Liver (tissue), 9 donors: Measurements from ENCODE around the gene TTC7B. TPM values are rescaled to one million over a fixed set of nuclear protein-coding genes. Genes with fewer than 3 reads are reported as not detected.

Source experiments
- DNase-seq: peaks from one replicate; pipeline ENCODE4 v3.0.0-alpha.2; 2017; ENCODE audit warnings: low spot score
- H3K27ac ChIP-seq, 2 donors: one replicate each; pipeline ENCODE4 v1.7.0; 2013; ENCODE audit warnings: inconsistent platforms in 2 of 2, low read length in 2 of 2, control low read depth in 1 of 2, low read depth in 1 of 2, mild to moderate bottlenecking in 1 of 2
- H3K27me3 ChIP-seq, 4 donors: one replicate each; pipeline versions ENCODE4 v1.6.1 to v1.7.0; 2013; ENCODE audit warnings: low read length in 3 of 4, inconsistent platforms in 1 of 4, mild to moderate bottlenecking in 1 of 4, moderate library complexity in 1 of 4; ENCODE audit not compliant: control insufficient read depth in 4 of 4, insufficient read depth in 4 of 4
- H3K36me3 ChIP-seq, 4 donors: one replicate each; pipeline versions ENCODE4 v1.6.1 to v1.7.0; 2013; ENCODE audit warnings: low read length in 3 of 4, mild to moderate bottlenecking in 3 of 4, low read depth in 1 of 4, moderate library complexity in 1 of 4; ENCODE audit not compliant: control insufficient read depth in 4 of 4, insufficient read depth in 3 of 4
- H3K4me1 ChIP-seq, 4 donors: one replicate each; pipeline versions ENCODE4 v1.6.1 to v1.7.0; 2013; ENCODE audit warnings: low read length in 3 of 4, mild to moderate bottlenecking in 3 of 4, moderate library complexity in 1 of 4; ENCODE audit not compliant: control insufficient read depth in 4 of 4, insufficient read depth in 4 of 4
- H3K4me3 ChIP-seq, 3 donors: one replicate each; pipeline versions ENCODE4 v1.6.1 to v1.7.0; 2013; ENCODE audit warnings: low read length in 3 of 3, control low read depth in 1 of 3, low read depth in 1 of 3, mild to moderate bottlenecking in 1 of 3
- H3K9ac ChIP-seq, 2 donors: one replicate each; pipeline ENCODE4 v1.7.0; 2013; ENCODE audit warnings: low read length in 2 of 2, mild to moderate bottlenecking in 2 of 2, moderate library complexity in 2 of 2, control low read depth in 1 of 2, low read depth in 1 of 2
- H3K9me3 ChIP-seq, 4 donors: one replicate each; pipeline versions ENCODE4 v1.6.1 to v1.7.0; 2013; ENCODE audit warnings: low read length in 3 of 4; ENCODE audit not compliant: control insufficient read depth in 4 of 4
- ATF3 ChIP-seq: IDR thresholded peaks from 2 replicates; pipeline ENCODE4 v1.6.1; 2016; ENCODE audit warnings: antibody characterized with exemption
- CTCF ChIP-seq: fragments of 150-350 bp; IDR thresholded peaks from 2 replicates; pipeline ENCODE4 v1.5.1; 2017; ENCODE audit warnings: improper control_type of control experiment, low read depth, low read length; ENCODE audit not compliant: missing input control
- EGR1 ChIP-seq, 2 donors: IDR thresholded peaks; 2 replicates each; pipeline ENCODE4 v1.6.1; 2016 to 2018; ENCODE audit warnings: antibody characterized with exemption in 2 of 2, low read depth in 2 of 2
- FOXA1 ChIP-seq: IDR thresholded peaks from 2 replicates; pipeline ENCODE4 v1.6.1; 2016; ENCODE audit warnings: antibody characterized with exemption
- FOXA2 ChIP-seq: IDR thresholded peaks from 2 replicates; pipeline ENCODE4 v1.6.1; 2016; ENCODE audit warnings: antibody characterized with exemption
- GABPA ChIP-seq, 2 donors: IDR thresholded peaks in 1 of 2; conservative IDR thresholded peaks in 1 of 2; 2 replicates each; pipeline ENCODE4 v1.6.1; 2016; ENCODE audit warnings: antibody characterized with exemption in 2 of 2, mild to moderate bottlenecking in 1 of 2, moderate library complexity in 1 of 2
- JUND ChIP-seq, 2 donors: IDR thresholded peaks; 2 replicates each; pipeline ENCODE4 v1.6.1; 2016; ENCODE audit warnings: antibody characterized with exemption in 2 of 2
- MAX ChIP-seq: IDR thresholded peaks from 2 replicates; pipeline ENCODE4 v1.6.1; 2016; ENCODE audit warnings: antibody characterized with exemption
- NR2F2 ChIP-seq: IDR thresholded peaks from 2 replicates; pipeline ENCODE4 v1.6.1; 2016; ENCODE audit warnings: antibody characterized with exemption
- RXRA ChIP-seq, 2 donors: IDR thresholded peaks; 2 replicates each; pipeline ENCODE4 v1.6.1; 2017 to 2018; ENCODE audit warnings: antibody characterized with exemption in 2 of 2, mild to moderate bottlenecking in 1 of 2
- SP1 ChIP-seq: IDR thresholded peaks from 2 replicates; pipeline ENCODE4 v1.6.1; 2018; ENCODE audit warnings: antibody characterized with exemption, mild to moderate bottlenecking
- TAF1 ChIP-seq: conservative IDR thresholded peaks from 2 replicates; pipeline ENCODE4 v1.6.1; 2016; ENCODE audit warnings: antibody characterized with exemption, mild to moderate bottlenecking
- YY1 ChIP-seq: IDR thresholded peaks from 2 replicates; pipeline ENCODE4 v1.6.1; 2016; ENCODE audit warnings: antibody characterized with exemption, mild to moderate bottlenecking
- WGBS: extraction: QIAGEN DNeasy Blood & Tissue Kit; methylation state at CpG from one replicate; pipeline ENCODE4 v1.1.7; 2013; 5-methylcytosine and 5-hydroxymethylcytosine counted together
- polyA plus RNA-seq, 2 donors: library from polyadenylated mRNA; stranded (reverse) in 1 of 2; unstranded in 1 of 2; fragments of 200-250 nt in 1 of 2; fragments of >200 nt in 1 of 2; fragmentation: Nextera tagmentation in 1 of 2; extraction: Ambion mirVana in 1 of 2; gene quantifications; one replicate each; pipeline versions ENCODE4 v1.2.1 to v1.2.3, GENCODE V29; 2013 to 2015
- total RNA-seq, 2 donors: library from RNA; depleted of rRNA; stranded (reverse); fragments of >200 nt; gene quantifications; one replicate each; pipeline ENCODE4 v1.2.3, GENCODE V29; 2014
- TF ChIP-seq, protein P1 (sequence below): IDR thresholded peaks from 2 replicates; pipeline ENCODE4 v1.6.1; 2016; ENCODE audit warnings: antibody characterized with exemption, mild to moderate bottlenecking
- TF ChIP-seq, protein P2 (sequence below): IDR thresholded peaks from 2 replicates; pipeline ENCODE4 v1.6.1; 2016; ENCODE audit warnings: antibody characterized with exemption
- donor health status: healthy.
- donor health status: healthy.
- donor health status: healthy.
- donor health status: healthy.
- donor health status: healthy.

The TTC7B gene
- total and polyA plus RNA-seq, 4 donors: 9.1 to 31.0 (median 12.5) TPM

GRCh38 chr14:90731487-90731886, 84.7 kb downstream of the TTC7B start:
- H3K27me3 ChIP-seq: no peaks in the 10 kb centered on the region
- 96% methylated on average over 11 of the region's 11 CpGs for WGBS
- H3K4me3 ChIP-seq: no peak overlapping the region
- H3K9me3 ChIP-seq: no peaks in the 10 kb centered on the region
- TF ChIP-seq SP1 (no peak), FOXA2 (no peak), NR2F2 (no peak), YY1 (no peak), TAF1 (no peak), RXRA (IDR thresholded peaks at IDR 0.05) (no peak), JUND (IDR thresholded peaks at IDR 0.05) (no peak), GABPA (IDR thresholded peaks at IDR 0.05 in 1 of 2, conservative IDR thresholded peaks at IDR 0.05 in 1 of 2) (no peak), FOXA1 (no peak), EGR1 (IDR thresholded peaks at IDR 0.05; ENCODE audit: low read depth in 2 of 2) (no peak), CTCF (no peak), MAX (no peak), ATF3 (no peak)
- TF ChIP-seq, protein P1, sequence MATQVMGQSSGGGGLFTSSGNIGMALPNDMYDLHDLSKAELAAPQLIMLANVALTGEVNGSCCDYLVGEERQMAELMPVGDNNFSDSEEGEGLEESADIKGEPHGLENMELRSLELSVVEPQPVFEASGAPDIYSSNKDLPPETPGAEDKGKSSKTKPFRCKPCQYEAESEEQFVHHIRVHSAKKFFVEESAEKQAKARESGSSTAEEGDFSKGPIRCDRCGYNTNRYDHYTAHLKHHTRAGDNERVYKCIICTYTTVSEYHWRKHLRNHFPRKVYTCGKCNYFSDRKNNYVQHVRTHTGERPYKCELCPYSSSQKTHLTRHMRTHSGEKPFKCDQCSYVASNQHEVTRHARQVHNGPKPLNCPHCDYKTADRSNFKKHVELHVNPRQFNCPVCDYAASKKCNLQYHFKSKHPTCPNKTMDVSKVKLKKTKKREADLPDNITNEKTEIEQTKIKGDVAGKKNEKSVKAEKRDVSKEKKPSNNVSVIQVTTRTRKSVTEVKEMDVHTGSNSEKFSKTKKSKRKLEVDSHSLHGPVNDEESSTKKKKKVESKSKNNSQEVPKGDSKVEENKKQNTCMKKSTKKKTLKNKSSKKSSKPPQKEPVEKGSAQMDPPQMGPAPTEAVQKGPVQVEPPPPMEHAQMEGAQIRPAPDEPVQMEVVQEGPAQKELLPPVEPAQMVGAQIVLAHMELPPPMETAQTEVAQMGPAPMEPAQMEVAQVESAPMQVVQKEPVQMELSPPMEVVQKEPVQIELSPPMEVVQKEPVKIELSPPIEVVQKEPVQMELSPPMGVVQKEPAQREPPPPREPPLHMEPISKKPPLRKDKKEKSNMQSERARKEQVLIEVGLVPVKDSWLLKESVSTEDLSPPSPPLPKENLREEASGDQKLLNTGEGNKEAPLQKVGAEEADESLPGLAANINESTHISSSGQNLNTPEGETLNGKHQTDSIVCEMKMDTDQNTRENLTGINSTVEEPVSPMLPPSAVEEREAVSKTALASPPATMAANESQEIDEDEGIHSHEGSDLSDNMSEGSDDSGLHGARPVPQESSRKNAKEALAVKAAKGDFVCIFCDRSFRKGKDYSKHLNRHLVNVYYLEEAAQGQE: no peak
- TF ChIP-seq, protein P2, sequence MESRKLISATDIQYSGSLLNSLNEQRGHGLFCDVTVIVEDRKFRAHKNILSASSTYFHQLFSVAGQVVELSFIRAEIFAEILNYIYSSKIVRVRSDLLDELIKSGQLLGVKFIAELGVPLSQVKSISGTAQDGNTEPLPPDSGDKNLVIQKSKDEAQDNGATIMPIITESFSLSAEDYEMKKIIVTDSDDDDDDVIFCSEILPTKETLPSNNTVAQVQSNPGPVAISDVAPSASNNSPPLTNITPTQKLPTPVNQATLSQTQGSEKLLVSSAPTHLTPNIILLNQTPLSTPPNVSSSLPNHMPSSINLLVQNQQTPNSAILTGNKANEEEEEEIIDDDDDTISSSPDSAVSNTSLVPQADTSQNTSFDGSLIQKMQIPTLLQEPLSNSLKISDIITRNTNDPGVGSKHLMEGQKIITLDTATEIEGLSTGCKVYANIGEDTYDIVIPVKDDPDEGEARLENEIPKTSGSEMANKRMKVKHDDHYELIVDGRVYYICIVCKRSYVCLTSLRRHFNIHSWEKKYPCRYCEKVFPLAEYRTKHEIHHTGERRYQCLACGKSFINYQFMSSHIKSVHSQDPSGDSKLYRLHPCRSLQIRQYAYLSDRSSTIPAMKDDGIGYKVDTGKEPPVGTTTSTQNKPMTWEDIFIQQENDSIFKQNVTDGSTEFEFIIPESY: no peak
- no peak overlapping the region for H3K27ac ChIP-seq
- peaks cover 0 to 7% (median under 1%) of the 10 kb centered on the region in 4 donors for H3K36me3 ChIP-seq
- no peak overlapping the region for H3K9ac ChIP-seq
- no peak for DNase-seq
- H3K4me1 ChIP-seq: no peaks in the 10 kb centered on the region

- TF ChIP-seq YY1: no peak
- no peak for TF ChIP-seq JUND (IDR thresholded peaks at IDR 0.05)
- TF ChIP-seq FOXA1: no peak
- no peak for TF ChIP-seq RXRA (IDR thresholded peaks at IDR 0.05)
- H3K4me1 ChIP-seq: no peaks in the 10 kb centered on the region
- WGBS: 87% methylated on average over 9 of the region's 9 CpGs
- peaks cover 2 to 10% (median 3%) of the 10 kb centered on the region in 4 donors for H3K36me3 ChIP-seq
- no peak overlapping the region for H3K9ac ChIP-seq
- H3K4me3 ChIP-seq: no peak overlapping the region
- H3K9me3 ChIP-seq: no peaks in the 10 kb centered on the region
- no peak overlapping the region for H3K27ac ChIP-seq
- no peaks in the 10 kb centered on the region for H3K27me3 ChIP-seq
- no peak for DNase-seq
Observed at GRCh38 chr14:90730206-90730766, 85.9 kb downstream of the TTC7B start.
